Fibroblast of peridontal ligament (primary cell): ENCODE measurements around the gene FAT1.

ENCODE experiments used
- DNase-seq: peaks from one replicate; pipeline ENCODE4 v3.0.0-alpha.2; 2010; ENCODE audit errors: extremely low read depth

FAT1 gene

GRCh38 chr4:186606591-186606992, 117.1 kb downstream of the FAT1 start:
- no peak for DNase-seq

GRCh38 chr4:186605261-186605865, 118.3 kb downstream of the FAT1 start:
- DNase-seq: no peak

GRCh38 chr4:186604124-186604807, 119.4 kb downstream of the FAT1 start:
- DNase-seq: no peak

GRCh38 chr4:186602978-186603377, 120.7 kb downstream of the FAT1 start:
- no peak for DNase-seq

GRCh38 chr4:186599483-186599882, 124.2 kb downstream of the FAT1 start:
- no peak for DNase-seq

GRCh38 chr4:186598686-186599085, 125.0 kb downstream of the FAT1 start:
- no peak for DNase-seq

- DNase-seq: no peak
These were observed 126.7 kb downstream of the FAT1 start for GRCh38 chr4:186596850-186597390.

- DNase-seq: no peak
These were observed 127.3 kb downstream of the FAT1 start for GRCh38 chr4:186596346-186596745.

- no peak for DNase-seq
These were observed 130.1 kb downstream of the FAT1 start for GRCh38 chr4:186593587-186593973.

GRCh38 chr4:186592966-186593586, 130.6 kb downstream of the FAT1 start:
- peak; percentile 19 for DNase-seq

GRCh38 chr4:186592445-186592844, 131.2 kb downstream of the FAT1 start:
- DNase-seq: no peak

- DNase-seq: no peak
These were observed 132.0 kb downstream of the FAT1 start for GRCh38 chr4:186591651-186592050.

GRCh38 chr4:186588503-186588902, 135.2 kb downstream of the FAT1 start:
- no peak for DNase-seq

GRCh38 chr4:186587416-186588018, 136.1 kb downstream of the FAT1 start:
- peak; percentile 78 for DNase-seq

- no peak for DNase-seq
These were observed 137.5 kb downstream of the FAT1 start for GRCh38 chr4:186586205-186586604.

- DNase-seq: no peak
These were observed 138.7 kb downstream of the FAT1 start for GRCh38 chr4:186584912-186585311.

GRCh38 chr4:186581421-186581820, 142.2 kb downstream of the FAT1 start:
- DNase-seq: no peak

- DNase-seq: no peak
These were observed 143.0 kb downstream of the FAT1 start for GRCh38 chr4:186580669-186581068.

GRCh38 chr4:186570193-186570996, 153.3 kb downstream of the FAT1 start:
- peak; percentile 56 for DNase-seq

- DNase-seq: no peak
These were observed 154.0 kb downstream of the FAT1 start for GRCh38 chr4:186569533-186570192.

GRCh38 chr4:186566068-186566467, 157.6 kb downstream of the FAT1 start:
- no peak for DNase-seq
